IPS-20b (cell line): ENCODE data around the gene LONP2.
A peak's percentile ranks its signal among the peaks of the same experiment; 100 is the strongest.
"Not testable (repeated sequence)": the region's sequence is repeated elsewhere in the genome, so short reads cannot be mapped to it uniquely, and the experiment has no call there.

Experiments
- H3K27ac ChIP-seq: one replicate; pipeline ENCODE4 v1.5.1; 2013; ENCODE audit warnings: low read length
- H3K27me3 ChIP-seq: 2 replicates; pipeline ENCODE4 v1.6.1; 2013; ENCODE audit warnings: mild to moderate bottlenecking, low read length, inconsistent platforms; ENCODE audit not compliant: insufficient read depth
- H3K36me3 ChIP-seq: 2 replicates; pipeline ENCODE4 v1.6.1; 2013; ENCODE audit warnings: low read depth, mild to moderate bottlenecking, inconsistent platforms, low read length, moderate library complexity; ENCODE audit not compliant: insufficient read depth
- H3K4me1 ChIP-seq: 2 replicates; pipeline ENCODE4 v1.6.1; 2013; ENCODE audit warnings: mild to moderate bottlenecking, control low read depth, inconsistent platforms, low read length, moderate library complexity; ENCODE audit not compliant: insufficient read depth
- H3K4me3 ChIP-seq: 2 replicates; pipeline ENCODE4 v1.5.1; 2013; ENCODE audit warnings: mild to moderate bottlenecking, low read length, inconsistent platforms
- H3K9ac ChIP-seq: 2 replicates; pipeline ENCODE4 v1.6.1; 2013; ENCODE audit warnings: low read depth, mild to moderate bottlenecking, inconsistent platforms, low read length, moderate library complexity
- H3K9me3 ChIP-seq: 2 replicates; pipeline ENCODE4 v1.6.1; 2013; ENCODE audit warnings: mild to moderate bottlenecking, low read depth, low read length, inconsistent platforms; ENCODE audit not compliant: insufficient read depth

Gene LONP2

DNA sequence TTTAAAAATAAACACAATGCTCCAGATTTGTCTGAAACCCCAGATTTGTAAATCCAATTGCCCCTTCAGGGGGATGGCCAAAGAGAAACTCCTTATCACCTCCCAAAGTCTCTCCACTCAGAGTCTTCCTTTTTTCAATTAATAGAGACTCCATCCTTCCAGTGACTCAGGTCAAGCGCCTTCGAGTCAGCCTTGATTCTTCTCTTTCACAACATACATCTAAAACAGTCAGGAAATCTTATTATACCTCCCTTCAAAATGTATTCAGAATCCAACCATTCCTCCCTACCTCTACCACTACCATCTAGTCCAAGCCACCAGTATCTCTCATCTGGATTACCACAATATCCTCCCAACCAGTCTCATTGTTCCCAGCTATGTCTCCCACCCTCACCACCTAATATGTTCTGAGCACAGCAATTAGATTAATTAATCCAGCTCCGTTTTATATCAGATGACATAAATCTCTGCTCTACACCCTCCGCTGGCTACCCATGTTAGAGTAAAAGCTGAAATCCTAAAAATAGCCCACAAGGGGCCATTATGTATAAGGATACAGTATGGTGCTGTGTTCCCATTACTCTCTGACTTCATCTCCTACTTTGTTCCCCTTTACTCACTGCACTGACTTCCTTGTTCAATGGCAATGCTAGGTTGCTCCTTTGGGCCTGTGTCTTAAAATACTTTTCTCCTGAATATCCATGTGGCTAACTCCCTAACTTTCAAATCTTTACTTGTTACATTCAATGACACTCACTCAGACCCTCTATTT, 129.3 kb downstream of the LONP2 start:
- H3K4me1 ChIP-seq, result peaks cover 17% of the 10 kb centered on the region
- no peaks in the 10 kb centered on the region for H3K36me3 ChIP-seq
- no peak overlapping the region for H3K4me3 ChIP-seq
- H3K9ac ChIP-seq, result no peak overlapping the region
- H3K27ac ChIP-seq, result no peak overlapping the region
- H3K9me3 ChIP-seq, result no peaks in the 10 kb centered on the region
- H3K27me3 ChIP-seq, result no peaks in the 10 kb centered on the region

DNA sequence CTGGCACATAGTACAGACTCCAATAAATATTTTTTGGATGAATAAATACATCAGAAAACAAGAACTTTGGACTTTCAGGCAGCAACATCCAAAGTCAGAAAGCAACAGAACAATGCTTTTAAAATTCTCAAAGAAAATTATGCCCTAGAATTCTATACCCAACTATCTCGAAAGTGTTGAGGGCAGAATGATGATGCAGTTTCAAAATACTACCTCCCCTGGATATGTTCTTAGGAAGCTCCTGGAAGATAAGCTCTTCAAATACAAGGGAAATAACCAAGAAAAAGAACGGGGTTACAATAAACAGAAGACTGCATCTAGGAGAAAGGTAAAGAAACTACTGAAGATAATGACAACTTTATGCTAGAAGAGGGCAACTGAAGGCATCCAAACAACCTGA, 130.2 kb downstream of the LONP2 start:
- no peak overlapping the region for H3K9ac ChIP-seq
- H3K4me3 ChIP-seq, result no peak overlapping the region
- peaks cover 22% of the 10 kb centered on the region for H3K4me1 ChIP-seq
- no peaks in the 10 kb centered on the region for H3K36me3 ChIP-seq
- no peak overlapping the region for H3K27ac ChIP-seq
- H3K27me3 ChIP-seq, result no peaks in the 10 kb centered on the region
- H3K9me3 ChIP-seq, result no peaks in the 10 kb centered on the region

DNA sequence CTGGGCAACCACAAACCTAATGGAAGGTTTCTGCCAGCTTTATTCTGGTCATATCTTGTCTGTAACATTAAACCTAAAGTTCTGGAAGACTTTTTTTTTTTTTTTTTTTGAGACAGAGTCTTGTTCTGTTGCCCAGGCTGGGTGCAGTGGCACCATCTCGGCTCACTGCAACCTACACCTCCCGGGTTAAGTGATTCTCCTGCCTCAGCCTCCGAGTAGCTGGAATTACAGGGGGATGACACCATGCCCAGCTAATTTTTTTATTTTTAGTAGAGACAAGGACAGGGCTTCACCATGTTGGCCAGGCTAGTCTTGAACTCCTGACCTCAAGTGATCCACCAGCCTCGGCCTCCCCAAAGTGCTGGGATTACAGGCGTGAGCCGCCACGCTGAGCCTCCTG, 133.2 kb downstream of the LONP2 start:
- H3K4me1 ChIP-seq, result peaks cover 26% of the 10 kb centered on the region
- not testable (repeated sequence) for H3K9ac ChIP-seq, H3K4me3 ChIP-seq, H3K9me3 ChIP-seq, H3K27me3 ChIP-seq, H3K36me3 ChIP-seq, H3K27ac ChIP-seq

DNA sequence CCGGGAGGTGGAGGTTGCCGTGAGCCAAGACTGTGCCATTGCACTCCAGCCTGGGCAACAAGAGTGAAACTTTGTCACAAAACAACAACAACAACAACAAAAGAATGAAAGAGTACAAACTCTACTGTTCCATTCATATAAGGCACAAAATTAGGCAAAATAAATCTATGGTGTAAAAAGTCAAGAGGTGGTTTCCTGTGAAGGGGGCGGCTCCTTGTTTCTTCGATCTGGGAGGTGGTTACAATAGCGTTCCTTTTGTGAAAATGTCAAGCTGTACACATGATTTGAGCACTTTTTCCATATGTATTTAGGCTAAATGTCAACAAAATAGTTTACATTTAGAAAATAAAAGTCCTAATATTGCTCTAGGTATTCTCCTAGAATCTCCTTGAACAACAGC, 134.2 kb downstream of the LONP2 start:
- Histone ChIP-seq H3K4me3 (no peak overlapping the region), H3K36me3 (no peaks in the 10 kb centered on the region), H3K9ac (no peak overlapping the region), H3K27me3 (no peaks in the 10 kb centered on the region), H3K4me1 (peaks cover 33% of the 10 kb centered on the region), H3K9me3 (no peaks in the 10 kb centered on the region), H3K27ac (no peak overlapping the region)

DNA sequence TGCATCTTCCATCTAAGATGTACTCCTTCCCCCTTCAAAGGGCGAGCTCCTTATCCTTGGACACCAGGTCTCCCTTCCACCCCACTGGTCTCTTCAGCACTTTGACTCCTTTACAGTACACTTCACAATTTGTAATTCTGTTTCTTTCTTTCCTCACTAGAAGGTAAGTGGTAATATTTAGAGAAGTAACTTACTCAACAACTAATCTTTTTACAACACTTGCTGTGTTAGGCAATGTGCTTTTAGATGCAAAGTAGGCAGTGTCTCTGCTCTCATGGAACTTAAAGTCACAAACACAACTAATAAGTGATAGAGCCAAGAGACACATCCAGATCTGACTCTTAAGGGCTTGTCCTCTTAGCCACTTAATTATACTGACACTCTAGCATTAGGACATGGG, 134.7 kb downstream of the LONP2 start:
- H3K4me3 ChIP-seq, result no peak overlapping the region
- H3K27me3 ChIP-seq, result no peaks in the 10 kb centered on the region
- no peaks in the 10 kb centered on the region for H3K9me3 ChIP-seq
- peaks cover 34% of the 10 kb centered on the region for H3K4me1 ChIP-seq
- no peak overlapping the region for H3K9ac ChIP-seq
- H3K27ac ChIP-seq, result no peak overlapping the region
- H3K36me3 ChIP-seq, result no peaks in the 10 kb centered on the region

DNA sequence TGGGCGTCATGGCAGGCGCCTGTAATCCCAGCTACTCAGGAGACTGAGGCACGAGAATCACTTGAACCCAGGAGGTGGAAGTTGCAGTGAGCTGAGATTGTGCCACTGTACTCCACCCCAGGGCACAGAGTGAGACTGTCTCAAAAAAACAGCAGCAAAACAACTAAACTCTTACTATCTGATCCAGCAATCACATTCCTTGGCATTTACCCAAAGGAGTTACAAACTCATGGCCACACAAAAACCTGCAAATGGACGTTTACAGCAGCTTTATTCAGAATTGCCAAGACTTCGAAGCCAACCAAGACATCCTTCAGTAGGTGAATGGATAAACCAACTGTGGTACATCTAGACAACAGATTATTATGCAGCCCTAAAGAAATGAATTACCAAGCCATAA, 137.1 kb downstream of the LONP2 start:
- Histone ChIP-seq H3K9me3 (no peaks in the 10 kb centered on the region), H3K4me3 (no peak overlapping the region), H3K4me1 (peaks cover 27% of the 10 kb centered on the region), H3K27me3 (no peaks in the 10 kb centered on the region), H3K27ac (no peak overlapping the region), H3K36me3 (no peaks in the 10 kb centered on the region), H3K9ac (no peak overlapping the region)

DNA sequence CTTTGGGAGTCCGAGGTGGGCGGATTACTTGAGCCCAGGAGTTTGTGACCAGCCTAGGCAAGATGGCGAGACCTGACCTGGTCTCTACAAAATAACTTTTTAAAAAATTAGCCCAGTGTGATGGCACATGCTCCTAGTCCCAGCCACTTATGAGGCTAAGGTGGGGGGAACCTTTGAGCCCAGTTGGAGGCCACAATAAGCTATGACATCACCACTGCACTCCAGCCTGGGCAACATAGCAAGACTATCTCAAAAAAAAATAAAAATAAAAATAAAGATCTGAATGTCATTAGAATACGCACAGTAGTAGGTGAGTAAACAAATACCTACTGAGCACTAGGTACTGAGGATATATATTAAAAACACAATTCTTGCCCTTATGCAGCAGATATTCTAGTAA, 138.0 kb downstream of the LONP2 start:
- H3K4me3 ChIP-seq, result no peak overlapping the region
- no peaks in the 10 kb centered on the region for H3K27me3 ChIP-seq
- H3K9ac ChIP-seq, result no peak overlapping the region
- peaks cover 27% of the 10 kb centered on the region for H3K4me1 ChIP-seq
- no peak overlapping the region for H3K27ac ChIP-seq
- no peaks in the 10 kb centered on the region for H3K36me3 ChIP-seq
- no peaks in the 10 kb centered on the region for H3K9me3 ChIP-seq

DNA sequence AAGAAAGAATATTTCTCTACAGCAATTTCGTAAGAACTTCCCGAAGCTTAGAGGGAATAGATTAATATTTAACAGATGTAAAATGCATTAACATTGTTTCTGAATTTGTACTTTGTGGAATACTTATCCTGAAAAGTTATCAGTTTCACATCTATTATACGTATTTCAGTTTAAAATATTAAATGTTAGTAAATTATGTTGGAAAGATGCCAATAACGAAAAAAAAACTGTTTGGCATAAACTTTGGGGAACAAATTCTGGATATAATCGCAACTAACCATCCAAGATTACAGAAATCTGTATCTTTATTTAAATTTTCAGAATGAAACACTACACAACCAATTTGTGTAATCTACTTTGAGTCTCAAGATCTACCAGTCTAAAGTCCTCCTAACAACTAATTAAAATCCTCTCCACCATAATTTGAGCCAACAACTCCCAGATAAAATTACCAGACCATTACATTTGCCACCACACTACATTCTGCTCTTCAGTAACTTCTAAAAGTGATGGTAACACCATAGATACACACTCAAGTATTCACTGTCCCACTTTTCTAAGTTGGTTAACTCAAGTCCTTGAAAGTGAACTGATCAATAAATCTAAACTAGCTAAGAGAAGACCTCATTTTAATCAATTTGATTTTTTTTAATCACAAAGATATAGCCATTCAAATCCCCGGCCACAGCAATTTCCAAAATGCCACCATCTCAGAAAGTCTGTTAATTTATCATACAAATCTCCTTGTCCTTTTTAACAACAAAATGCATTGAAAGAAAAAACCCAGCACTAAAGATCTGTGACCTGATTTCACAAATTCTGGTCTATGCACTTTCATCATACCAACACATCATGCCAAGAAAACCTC, 139.1 kb downstream of the LONP2 start:
- no peaks in the 10 kb centered on the region for H3K9me3 ChIP-seq
- peak overlapping the region; percentile 92 for H3K9ac ChIP-seq
- no peaks in the 10 kb centered on the region for H3K27me3 ChIP-seq
- peak overlapping the region; percentile 88 for H3K4me3 ChIP-seq
- H3K36me3 ChIP-seq, result no peaks in the 10 kb centered on the region
- peaks cover 27% of the 10 kb centered on the region for H3K4me1 ChIP-seq
- H3K27ac ChIP-seq, result no peak overlapping the region

DNA sequence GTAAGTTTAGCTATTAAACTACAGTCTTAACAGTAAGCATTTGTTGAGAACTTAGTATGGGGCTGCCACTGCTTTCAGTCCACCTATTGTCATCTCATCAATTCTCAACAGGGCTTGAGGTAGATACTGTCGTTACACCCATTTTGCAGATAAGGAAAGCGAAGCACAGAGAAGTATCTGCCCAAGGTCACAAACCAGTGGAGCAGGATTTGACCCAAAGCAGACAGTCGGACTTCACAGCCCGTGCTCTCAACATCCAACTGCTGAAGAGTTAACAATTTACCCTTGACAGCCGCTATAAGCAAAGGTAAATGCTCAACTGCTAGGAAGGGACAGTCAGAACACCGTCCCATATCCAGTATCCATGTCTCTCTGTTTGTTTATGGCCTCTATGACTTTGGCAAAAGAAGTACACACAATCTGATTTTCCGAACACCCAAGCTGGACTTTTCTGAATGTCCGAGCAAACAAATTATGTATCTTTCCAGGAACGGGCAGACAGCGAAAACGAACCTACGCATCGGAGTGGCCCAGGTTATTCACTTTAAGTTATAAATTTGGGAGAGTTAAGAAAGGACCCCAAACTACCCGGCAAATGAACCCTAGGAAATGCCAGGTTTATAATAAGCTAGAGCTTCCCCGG, 139.9 kb downstream of the LONP2 start:
- Histone ChIP-seq H3K27me3 (no peaks in the 10 kb centered on the region), H3K27ac (peak overlapping the region; percentile 59), H3K9ac (peak overlapping the region; percentile 92), H3K4me3 (peak overlapping the region; percentile 88), H3K36me3 (no peaks in the 10 kb centered on the region), H3K4me1 (peaks cover 24% of the 10 kb centered on the region), H3K9me3 (no peaks in the 10 kb centered on the region)

DNA sequence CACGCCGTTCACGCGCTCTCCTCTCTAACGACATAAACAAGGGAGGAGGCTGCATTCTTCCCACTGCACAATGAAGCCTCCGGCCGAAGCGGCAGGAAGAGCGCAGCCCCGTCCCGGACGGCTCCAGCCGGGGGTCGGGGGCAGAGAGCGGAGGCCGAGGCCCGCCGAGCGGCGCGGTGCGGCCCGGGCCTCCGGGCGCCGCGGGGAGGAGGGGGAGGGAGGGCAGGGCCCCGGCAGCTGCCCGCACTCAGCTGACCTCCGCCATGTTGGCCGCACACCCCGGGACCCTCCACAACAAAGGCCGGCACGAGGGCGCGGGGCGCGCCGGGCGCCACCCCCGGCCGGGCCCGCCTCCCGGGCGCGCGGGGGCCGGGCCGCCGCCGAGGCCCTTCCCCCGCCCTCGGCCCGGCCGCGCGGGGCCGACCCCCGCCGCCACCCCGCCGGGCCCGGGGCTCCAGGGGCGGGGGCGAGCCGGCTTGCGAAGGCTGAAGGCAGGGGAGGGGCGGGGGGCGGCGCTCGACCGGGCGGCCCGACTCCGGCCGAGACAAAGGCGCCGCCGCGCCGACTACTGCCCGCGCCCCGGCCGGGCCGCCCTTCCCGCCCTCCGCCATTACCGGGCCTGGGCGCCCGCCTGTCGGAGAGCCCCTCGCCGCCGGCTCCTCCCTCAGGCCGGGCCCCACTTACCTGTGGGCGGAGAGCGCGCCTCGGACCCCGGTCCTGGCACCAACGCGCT, 140.6 kb downstream of the LONP2 start:
- no peaks in the 10 kb centered on the region for H3K9me3 ChIP-seq
- H3K36me3 ChIP-seq, result no peaks in the 10 kb centered on the region
- no peaks in the 10 kb centered on the region for H3K27me3 ChIP-seq
- H3K4me1 ChIP-seq, result peaks cover 18% of the 10 kb centered on the region
- peak overlapping the region; percentile 88 for H3K4me3 ChIP-seq
- H3K9ac ChIP-seq, result peak overlapping the region; percentile 92
- peak overlapping the region; percentile 59 for H3K27ac ChIP-seq
